Loucy (cell line): ENCODE data around the gene PSORS1C2.
A peak's percentile ranks its signal among the peaks of the same experiment; 100 is the strongest.
"Not testable (repeated sequence)": the region's sequence is repeated elsewhere in the genome, so short reads cannot be mapped to it uniquely, and the experiment has no call there.

Experiments
- H2AFZ ChIP-seq: fragments of 200-600 bp; sonication (generic); 2 replicates; pipeline ENCODE4 v1.6.0; 2016; ENCODE audit warnings: antibody characterized with exemption, mild to moderate bottlenecking, low read length, moderate library complexity
- H3F3A ChIP-seq: fragments of 200-600 bp; 2 replicates; pipeline ENCODE4 v1.6.0; 2016; ENCODE audit warnings: antibody characterized with exemption, low read depth, mild to moderate bottlenecking
- H3K27me3 ChIP-seq: fragments of 200-600 bp; sonication (generic); 2 replicates; pipeline ENCODE4 v1.6.1; 2014; ENCODE audit warnings: low read length, mild to moderate bottlenecking; ENCODE audit not compliant: insufficient read depth, poor library complexity, severe bottlenecking
- H3K36me3 ChIP-seq: fragments of 200-600 bp; sonication (generic); 2 replicates; pipeline ENCODE4 v1.6.1; 2016; ENCODE audit warnings: low read length; ENCODE audit not compliant: insufficient read depth
- H3K4me1 ChIP-seq: fragments of 200-600 bp; sonication (generic); 2 replicates; pipeline ENCODE4 v1.5.1; 2014; ENCODE audit warnings: low read length, mild to moderate bottlenecking; ENCODE audit not compliant: insufficient read depth, poor library complexity, severe bottlenecking
- H3K4me2 ChIP-seq: fragments of 200-600 bp; sonication (generic); 2 replicates; pipeline ENCODE4 v1.6.0; 2014; ENCODE audit warnings: antibody characterized with exemption, low read length, low read depth, mild to moderate bottlenecking; ENCODE audit not compliant: poor library complexity, severe bottlenecking
- H3K4me3 ChIP-seq: fragments of 200-600 bp; sonication (generic); 2 replicates; pipeline ENCODE4 v1.5.1; 2014; ENCODE audit warnings: low read length, mild to moderate bottlenecking, mixed read lengths; ENCODE audit not compliant: poor library complexity, severe bottlenecking
- H3K79me2 ChIP-seq: fragments of 200-600 bp; sonication (generic); 2 replicates; pipeline ENCODE4 v1.6.1; 2014; ENCODE audit warnings: low read length; ENCODE audit not compliant: insufficient read depth
- H3K9ac ChIP-seq: fragments of 200-600 bp; sonication (generic); 2 replicates; pipeline ENCODE4 v1.6.0; 2014; ENCODE audit warnings: mild to moderate bottlenecking, low read depth, low read length, moderate library complexity; ENCODE audit not compliant: poor library complexity, severe bottlenecking
- H3K9me2 ChIP-seq: fragments of 200-600 bp; sonication (generic); replicated peaks from 2 replicates; pipeline ENCODE4 v1.6.1; 2016; ENCODE audit warnings: low read depth, low read length, mixed read lengths
- H3K9me3 ChIP-seq: fragments of 200-600 bp; sonication (generic); 2 replicates; pipeline ENCODE4 v1.6.1; 2014; ENCODE audit warnings: mild to moderate bottlenecking, antibody characterized with exemption, low read length, low read depth; ENCODE audit not compliant: insufficient read depth
- H4K20me1 ChIP-seq: fragments of 200-600 bp; sonication (generic); 2 replicates; pipeline ENCODE4 v1.6.0; 2014; ENCODE audit warnings: antibody characterized with exemption, low read length, mild to moderate bottlenecking; ENCODE audit not compliant: insufficient read depth, poor library complexity, severe bottlenecking
- CTCF ChIP-seq: fragments of 200-600 bp; sonication (generic); conservative IDR thresholded peaks from 2 replicates; pipeline ENCODE4 v1.5.1; 2014; ENCODE audit warnings: mild to moderate bottlenecking, antibody characterized with exemption, low read length
- EZH2phosphoT487 ChIP-seq: fragments of 200-600 bp; IDR thresholded peaks from 2 replicates; pipeline ENCODE4 v1.6.1; 2018; ENCODE audit warnings: antibody characterized with exemption, mild to moderate bottlenecking, moderate library complexity, borderline replicate concordance

The PSORS1C2 gene

GRCh38 chr6:31138982-31139381 is at the start of gene PSORS1C2:
TSS of gene PSORS1C2 (minus strand) at chr6:31139066. CDS start at chr6:31139026, 40 bp downstream.
- Histone ChIP-seq H2AFZ (peak within 1 kb of the TSS; percentile 64), H3K36me3 (no peaks in the 10 kb centered on the region), H3K9me2 (no peaks in the 10 kb centered on the region), H3K9ac (peak within 1 kb of the TSS; percentile 31), H3K4me3 (no peak within 1 kb of the TSS), H4K20me1 (no peaks in the 10 kb centered on the region), H3K27me3 (no peaks in the 10 kb centered on the region), H3F3A (no peaks in the 10 kb centered on the region), H3K9me3 (no peaks in the 10 kb centered on the region), H3K4me1 (peaks cover 3% of the 10 kb centered on the region), H3K79me2 (no peaks in the 10 kb centered on the region), H3K4me2 (peak within 1 kb of the TSS; percentile 59)
- no peak for TF ChIP-seq CTCF
- no peak for TF ChIP-seq EZH2phosphoT487

GRCh38 chr6:31187780-31188194 is 48.9 kb upstream of the PSORS1C2 start:
- Histone ChIP-seq H2AFZ (no peak overlapping the region), H3K79me2 (no peaks in the 10 kb centered on the region)

GRCh38 chr6:31186052-31186734 is 47.3 kb upstream of the PSORS1C2 start:
- Histone ChIP-seq H4K20me1 (no peaks in the 10 kb centered on the region), H2AFZ (no peak overlapping the region), H3K9ac (no peak overlapping the region), H3K79me2 (no peaks in the 10 kb centered on the region), H3K36me3 (no peaks in the 10 kb centered on the region), H3K9me2 (no peaks in the 10 kb centered on the region), H3K4me1 (no peaks in the 10 kb centered on the region), H3K4me3 (no peak overlapping the region), H3K9me3 (no peaks in the 10 kb centered on the region), H3K4me2 (no peak overlapping the region), H3F3A (no peaks in the 10 kb centered on the region), H3K27me3 (no peaks in the 10 kb centered on the region)
- TF ChIP-seq EZH2phosphoT487 = no peak

More at GRCh38 chr6:31187780-31188194, 48.9 kb upstream of the PSORS1C2 start:
- no peaks in the 10 kb centered on the region for H3K27me3 ChIP-seq
- no peak overlapping the region for H3K4me2 ChIP-seq
- H4K20me1 ChIP-seq = no peaks in the 10 kb centered on the region
- H3K9me2 ChIP-seq = no peaks in the 10 kb centered on the region
- no peaks in the 10 kb centered on the region for H3K36me3 ChIP-seq
- H3K4me1 ChIP-seq = no peaks in the 10 kb centered on the region
- no peaks in the 10 kb centered on the region for H3K9me3 ChIP-seq
- no peak overlapping the region for H3K4me3 ChIP-seq
- no peaks in the 10 kb centered on the region for H3F3A ChIP-seq
- H3K9ac ChIP-seq = no peak overlapping the region
- no peak for TF ChIP-seq EZH2phosphoT487
- no peak for TF ChIP-seq CTCF

- H3K9me3 ChIP-seq, H3K36me3 ChIP-seq, H3K9me2 ChIP-seq, H2AFZ ChIP-seq, H3K9ac ChIP-seq, H3F3A ChIP-seq, H3K4me1 ChIP-seq, H3K4me2 ChIP-seq, H3K79me2 ChIP-seq, H4K20me1 ChIP-seq, H3K27me3 ChIP-seq, H3K4me3 ChIP-seq: not testable (repeated sequence)
These were observed 46.8 kb upstream of the PSORS1C2 start for GRCh38 chr6:31185695-31186051.

- not testable (repeated sequence) for H3K36me3 ChIP-seq, H3K79me2 ChIP-seq, H3K4me2 ChIP-seq, H3K4me3 ChIP-seq, H3K9me3 ChIP-seq, H3F3A ChIP-seq, H2AFZ ChIP-seq, H3K9me2 ChIP-seq, H4K20me1 ChIP-seq, H3K9ac ChIP-seq, H3K4me1 ChIP-seq, H3K27me3 ChIP-seq
These were observed 45.0 kb upstream of the PSORS1C2 start for GRCh38 chr6:31183859-31184258.

GRCh38 chr6:31183287-31183686 is 44.4 kb upstream of the PSORS1C2 start:
- H3F3A ChIP-seq, H3K4me1 ChIP-seq, H3K9ac ChIP-seq: not testable (repeated sequence)

More at GRCh38 chr6:31183287-31183686, 44.4 kb upstream of the PSORS1C2 start:
- H3K4me2 ChIP-seq, H3K4me3 ChIP-seq, H3K9me2 ChIP-seq, H3K9me3 ChIP-seq, H4K20me1 ChIP-seq, H3K27me3 ChIP-seq, H3K36me3 ChIP-seq, H2AFZ ChIP-seq, H3K79me2 ChIP-seq: not testable (repeated sequence)
